Measurements from ENCODE around the gene TULP4. TPM values are rescaled to one million over a fixed set of nuclear protein-coding genes. Genes with fewer than 3 reads are reported as not detected.

Gene TULP4
- total RNA-seq, 1 experiment from 2014 or later, result 64.6 TPM

DNA sequence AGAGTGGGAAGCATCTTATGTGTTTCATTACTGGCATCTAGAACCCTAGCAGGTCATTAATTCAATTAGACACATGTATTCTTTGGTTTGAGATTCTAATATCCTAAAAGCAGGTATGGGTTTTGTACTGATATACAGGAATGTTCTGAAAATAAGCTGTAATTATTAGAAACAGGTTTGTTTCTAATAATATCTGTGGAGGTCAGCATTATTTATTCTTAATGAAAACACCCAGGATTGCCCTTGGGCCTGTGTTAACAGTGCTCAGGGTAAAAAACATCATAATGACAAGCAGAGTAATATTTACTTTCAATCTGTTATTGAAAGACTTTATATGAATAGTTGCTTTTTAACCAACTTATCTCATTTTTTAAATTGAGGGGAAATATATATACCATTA lies 8.0 kb upstream of the TULP4 start:
- Histone ChIP-seq H3K23me2 (ENCODE audit: insufficient read length, low read depth, low read length, poor library complexity, severe bottlenecking) (no peaks in the 10 kb centered on the region), H2BK15ac (ENCODE audit: low read depth, low read length) (no peak overlapping the region), H3K14ac (ENCODE audit: insufficient read depth, low read length) (no peak overlapping the region), H3K56ac (ENCODE audit: insufficient read length, low read depth, low read length) (no peak overlapping the region), H3K9me3 (ENCODE audit: control insufficient read depth, low read depth, low read length) (no peaks in the 10 kb centered on the region), H4K8ac (replicated peaks; ENCODE audit: insufficient read length, low read depth, low read length) (no peak overlapping the region), H3K79me1 (ENCODE audit: insufficient read depth, low read depth, low read length, poor library complexity, severe bottlenecking) (no peaks in the 10 kb centered on the region), H3K27me3 (ENCODE audit: insufficient read depth, low read length) (no peaks in the 10 kb centered on the region), H2BK20ac (ENCODE audit: low read depth, low read length, poor library complexity, severe bottlenecking) (no peak overlapping the region), H3K4me2 (ENCODE audit: insufficient read depth, insufficient read length, low read length) (no peak overlapping the region), H3T11ph (ENCODE audit: low read length) (no peak overlapping the region), H2BK120ac (ENCODE audit: low read depth, low read length, poor library complexity, severe bottlenecking) (no peak overlapping the region), H3K4ac (ENCODE audit: low read depth, low read length) (no peak overlapping the region), H2BK12ac (ENCODE audit: insufficient read length, low read depth, low read length) (no peak overlapping the region), H3K9ac (ENCODE audit: extremely low read depth, insufficient read length, low read length) (no peak overlapping the region), H2AK5ac (ENCODE audit: insufficient read length, low read length) (no peak overlapping the region), H3K27ac (ENCODE audit: insufficient read length, low read depth, low read length) (no peak overlapping the region), H4K5ac (ENCODE audit: insufficient read length, low read depth, low read length) (no peak overlapping the region), H2BK5ac (ENCODE audit: insufficient read length, low read length) (no peak overlapping the region), H3K23ac (ENCODE audit: insufficient read length, low read depth, low read length) (no peak overlapping the region), H4K20me1 (ENCODE audit: control insufficient read depth, insufficient read depth, insufficient read length) (no peaks in the 10 kb centered on the region), H3K18ac (ENCODE audit: insufficient read length, low read depth, low read length) (no peak overlapping the region), H3K4me1 (ENCODE audit: insufficient read depth, low read length) (no peaks in the 10 kb centered on the region), H2AFZ (ENCODE audit: low read length) (no peak overlapping the region), H3K79me2 (ENCODE audit: insufficient read depth, low read length) (no peaks in the 10 kb centered on the region), H4K91ac (ENCODE audit: insufficient read length, low read depth, low read length) (no peak overlapping the region)
- peaks cover 0 to 7% of the 10 kb centered on the region in 2 experiments; a peak in 1 of 4 replicates for H3K4me1 Mint-ChIP-seq
- peaks cover 5 to 10% of the 10 kb centered on the region in 2 experiments; a peak in 4 of 5 replicates for H3K9me3 Mint-ChIP-seq
- no peak for DNase-seq
- peaks cover 14 to 16% (median 16%) of the 10 kb centered on the region in 3 experiments for H3K36me3 Mint-ChIP-seq (ENCODE audit: insufficient read depth in 1 of 3, low read depth in 3 of 3)
- no peak overlapping the region for H3K27ac Mint-ChIP-seq
- TF ChIP-seq, protein P1, sequence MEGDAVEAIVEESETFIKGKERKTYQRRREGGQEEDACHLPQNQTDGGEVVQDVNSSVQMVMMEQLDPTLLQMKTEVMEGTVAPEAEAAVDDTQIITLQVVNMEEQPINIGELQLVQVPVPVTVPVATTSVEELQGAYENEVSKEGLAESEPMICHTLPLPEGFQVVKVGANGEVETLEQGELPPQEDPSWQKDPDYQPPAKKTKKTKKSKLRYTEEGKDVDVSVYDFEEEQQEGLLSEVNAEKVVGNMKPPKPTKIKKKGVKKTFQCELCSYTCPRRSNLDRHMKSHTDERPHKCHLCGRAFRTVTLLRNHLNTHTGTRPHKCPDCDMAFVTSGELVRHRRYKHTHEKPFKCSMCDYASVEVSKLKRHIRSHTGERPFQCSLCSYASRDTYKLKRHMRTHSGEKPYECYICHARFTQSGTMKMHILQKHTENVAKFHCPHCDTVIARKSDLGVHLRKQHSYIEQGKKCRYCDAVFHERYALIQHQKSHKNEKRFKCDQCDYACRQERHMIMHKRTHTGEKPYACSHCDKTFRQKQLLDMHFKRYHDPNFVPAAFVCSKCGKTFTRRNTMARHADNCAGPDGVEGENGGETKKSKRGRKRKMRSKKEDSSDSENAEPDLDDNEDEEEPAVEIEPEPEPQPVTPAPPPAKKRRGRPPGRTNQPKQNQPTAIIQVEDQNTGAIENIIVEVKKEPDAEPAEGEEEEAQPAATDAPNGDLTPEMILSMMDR (conservative IDR thresholded peaks at IDR 0.05), result no peak
- no peaks in the 10 kb centered on the region for H3K27me3 Mint-ChIP-seq (ENCODE audit: low read depth)
- H3K4me3 Mint-ChIP-seq, result no peak overlapping the region

Data from H9 (cell line).